Kidney capillary endothelial cell (primary cell): ENCODE data around the gene SMAD3.

Experiments
- DNase-seq: peaks from one replicate; pipeline ENCODE4 v3.0.0-alpha.2; 2018; ENCODE audit warnings: low spot score

The SMAD3 gene

DNA sequence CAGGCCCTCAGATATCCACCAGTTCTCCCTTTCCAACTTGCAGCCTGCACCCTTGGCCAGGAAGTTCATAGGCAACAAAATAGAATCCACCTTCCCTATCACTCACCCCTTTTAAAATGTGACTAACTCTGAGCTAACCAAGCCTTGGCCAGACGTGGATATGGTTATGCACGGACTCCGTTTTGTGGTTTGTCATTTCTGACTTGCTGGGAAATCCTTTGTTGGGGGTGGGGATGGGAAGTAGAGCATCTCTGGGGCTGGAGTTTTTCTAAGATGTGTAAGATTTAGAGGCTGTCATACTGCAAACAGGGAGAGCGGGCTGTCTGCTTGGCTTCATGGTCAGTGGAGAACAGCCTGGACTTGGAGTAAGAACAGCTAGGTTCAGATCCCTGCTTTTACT, 62.6 kb downstream of the SMAD3 start:
- peak; percentile 92 for DNase-seq

DNA sequence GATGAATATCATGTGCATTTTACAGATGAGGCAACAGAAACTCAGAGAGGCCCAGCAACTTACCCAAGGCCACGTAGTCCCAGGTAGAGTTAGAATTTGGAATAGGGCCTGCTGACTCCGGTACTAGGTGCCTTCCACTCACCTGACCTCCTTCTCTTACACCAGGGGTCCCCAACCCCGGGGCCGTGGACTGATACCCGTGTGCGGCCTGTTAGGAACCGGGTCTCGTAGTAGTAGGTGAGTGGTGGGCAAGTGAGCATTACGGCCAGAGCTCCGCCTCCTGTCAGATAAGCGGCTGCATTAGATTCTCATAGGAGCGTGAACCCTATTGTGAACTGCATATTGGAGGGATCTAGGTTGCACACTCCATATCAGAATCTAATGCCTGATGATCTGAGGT, 64.8 kb downstream of the SMAD3 start:
- DNase-seq: no peak

DNA sequence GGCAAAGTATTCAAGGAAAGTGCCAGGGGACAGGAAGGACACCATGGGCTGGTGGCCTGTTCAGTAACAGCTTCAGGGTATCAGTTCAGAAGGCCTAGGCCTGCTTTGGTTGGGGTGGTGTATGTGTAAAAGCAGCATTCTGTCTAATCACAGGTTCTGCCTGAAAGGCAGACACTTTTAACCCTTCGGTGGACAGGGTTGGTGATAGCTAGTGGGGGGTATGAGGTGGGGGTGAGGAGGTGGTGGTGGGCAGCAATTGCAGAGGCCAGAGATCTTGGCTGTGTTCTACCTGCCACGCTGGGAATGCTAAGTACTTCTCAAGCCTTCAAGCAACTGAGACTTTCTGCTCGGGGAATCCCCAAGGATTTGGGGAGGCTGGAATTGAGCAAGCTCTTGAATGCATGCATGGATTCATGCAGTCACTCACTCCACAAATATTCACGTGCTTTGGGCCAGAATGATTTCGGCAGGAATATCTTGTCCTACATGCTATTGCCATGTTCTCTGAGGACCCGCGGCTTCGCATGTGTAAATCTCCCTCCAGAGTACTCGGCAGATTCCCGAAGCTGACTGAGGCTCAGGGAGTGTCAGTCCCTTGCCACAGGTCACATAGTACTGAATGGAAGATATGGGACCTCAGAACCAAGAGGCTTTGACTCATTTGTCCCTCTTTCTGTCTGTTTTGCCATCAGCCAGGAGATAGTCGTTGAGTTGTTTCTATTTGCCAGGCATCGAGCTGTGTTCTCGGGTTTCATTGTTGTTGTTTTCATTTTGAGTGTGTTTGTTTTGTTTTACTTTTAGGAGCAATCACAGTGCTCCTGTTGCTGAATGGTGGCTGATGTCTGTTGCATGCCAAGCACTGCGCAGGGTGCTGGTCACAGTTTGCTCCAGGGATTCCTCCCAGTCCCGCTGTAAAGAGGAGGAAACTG, 65.5 kb downstream of the SMAD3 start:
- DNase-seq: no peak

DNA sequence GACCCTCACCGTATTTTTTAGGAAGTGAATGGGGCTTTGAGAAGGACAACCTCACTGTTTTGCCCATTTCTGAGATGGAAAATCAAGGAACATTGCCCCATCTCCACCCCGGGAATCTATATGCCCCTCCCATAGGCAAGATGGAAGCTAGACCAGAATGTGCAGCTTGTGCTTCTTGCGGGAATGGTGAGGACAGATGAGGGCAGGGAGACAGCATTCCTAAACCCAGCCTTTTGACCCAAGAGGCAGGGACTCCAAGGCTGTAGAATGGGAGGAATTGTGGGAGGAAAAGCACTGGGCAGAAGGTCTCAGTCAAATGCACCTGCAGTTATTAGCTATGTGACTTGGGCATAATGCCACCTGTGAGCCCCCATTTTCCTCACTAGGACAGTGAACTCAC, 66.9 kb downstream of the SMAD3 start:
- DNase-seq: no peak

DNA sequence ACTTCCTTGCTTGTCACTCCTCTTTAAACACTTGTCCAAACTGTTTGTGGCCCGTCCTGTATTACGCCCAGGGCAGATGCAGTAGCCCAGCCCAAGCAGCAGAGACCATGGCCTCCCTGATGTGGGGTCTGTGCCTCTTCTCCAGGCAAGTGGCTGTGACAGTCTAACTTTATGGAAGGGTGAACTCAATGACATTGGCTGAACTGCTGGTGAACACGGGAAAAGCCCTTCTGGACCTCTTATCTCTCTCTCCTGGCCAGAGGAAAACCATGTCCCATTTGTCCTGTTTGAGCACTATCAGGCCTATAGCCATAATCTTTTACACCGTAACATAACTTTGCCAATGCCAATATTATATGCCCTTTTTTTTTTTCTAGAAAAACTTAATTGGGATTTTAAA, 67.6 kb downstream of the SMAD3 start:
- DNase-seq: no peak

DNA sequence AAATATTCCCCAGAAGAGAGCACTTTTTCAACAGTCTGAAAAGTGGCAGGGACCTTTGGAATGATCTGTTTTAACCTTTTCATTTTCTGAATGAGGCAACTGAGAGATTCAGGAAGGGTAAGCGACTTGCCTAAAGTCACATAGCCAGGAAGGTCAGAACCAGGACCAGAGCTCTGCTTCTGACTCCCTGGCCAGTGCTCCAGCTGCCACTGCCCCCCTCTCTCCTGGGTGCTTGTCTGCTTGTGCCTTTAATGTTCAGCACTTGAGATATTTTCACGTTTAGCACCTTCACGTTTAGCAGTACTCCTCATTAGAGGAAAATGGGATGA, 68.3 kb downstream of the SMAD3 start:
- DNase-seq: no peak

DNA sequence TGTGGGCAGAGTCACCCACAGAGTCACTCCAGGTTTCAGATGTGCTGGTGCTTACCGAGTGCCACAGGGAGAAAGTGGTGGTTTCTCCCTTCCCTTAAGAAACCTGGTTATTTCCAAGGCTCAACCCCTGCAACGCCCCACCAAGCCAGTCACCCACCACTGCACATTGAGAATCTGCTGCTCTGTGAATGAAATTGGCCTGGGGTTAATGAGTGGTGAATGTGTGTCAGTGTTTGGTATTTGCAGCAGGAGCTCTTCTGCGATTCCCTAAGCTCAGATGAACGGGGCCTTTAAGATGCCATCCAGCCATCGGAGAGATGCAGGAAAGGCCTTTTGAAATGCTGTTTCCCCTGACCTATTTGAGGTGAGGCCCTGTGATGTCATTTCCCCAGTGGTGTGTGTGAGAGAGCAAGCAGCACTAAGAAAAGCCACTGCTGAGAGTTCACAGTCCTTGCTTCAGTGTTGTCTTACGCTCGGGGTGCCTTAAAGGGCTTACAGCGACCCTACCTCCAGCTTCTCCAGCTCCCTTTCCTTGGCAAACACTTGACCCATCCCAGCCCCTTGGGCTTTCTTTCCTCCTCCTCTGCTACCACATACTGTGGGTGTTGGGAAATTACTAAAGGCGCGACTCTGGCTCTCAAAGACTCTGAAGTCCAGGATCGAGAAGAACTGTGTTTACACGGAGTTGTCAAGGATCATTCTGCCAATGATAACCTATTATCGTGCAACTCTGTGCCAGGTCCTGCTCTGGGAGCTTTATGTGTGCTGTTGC, 68.9 kb downstream of the SMAD3 start:
- DNase-seq: no peak

DNA sequence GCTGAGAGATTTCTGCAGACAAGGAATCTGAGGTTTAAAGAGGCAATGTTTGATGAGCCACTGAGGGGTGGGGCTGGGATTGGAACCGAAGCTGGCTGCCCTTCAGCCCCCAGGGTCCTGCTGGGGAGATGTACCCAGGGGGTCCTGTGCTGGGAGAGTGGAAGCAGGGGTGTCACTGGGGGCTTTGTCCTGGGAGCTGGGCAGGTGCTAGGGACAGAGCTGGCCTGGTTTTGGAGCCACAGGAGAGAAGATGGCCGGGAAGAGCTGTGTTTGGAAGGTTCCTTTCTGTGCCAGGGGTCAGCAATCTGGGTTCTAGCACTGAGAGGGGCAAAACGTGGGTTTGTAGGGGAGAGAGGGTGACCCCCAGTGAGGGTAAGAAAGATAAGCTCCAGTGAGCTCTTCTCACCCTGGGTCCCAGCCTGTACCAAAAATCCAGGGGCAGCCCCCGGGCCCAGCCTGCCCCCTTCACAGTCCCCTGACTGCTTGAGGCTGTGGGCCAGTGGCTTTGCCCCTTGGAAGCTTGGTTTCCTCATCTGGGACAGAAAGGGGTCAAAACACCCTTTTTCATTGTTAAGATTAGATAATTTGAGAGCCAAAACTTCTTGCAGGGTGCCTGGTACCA, 69.6 kb downstream of the SMAD3 start:
- no peak for DNase-seq

DNA sequence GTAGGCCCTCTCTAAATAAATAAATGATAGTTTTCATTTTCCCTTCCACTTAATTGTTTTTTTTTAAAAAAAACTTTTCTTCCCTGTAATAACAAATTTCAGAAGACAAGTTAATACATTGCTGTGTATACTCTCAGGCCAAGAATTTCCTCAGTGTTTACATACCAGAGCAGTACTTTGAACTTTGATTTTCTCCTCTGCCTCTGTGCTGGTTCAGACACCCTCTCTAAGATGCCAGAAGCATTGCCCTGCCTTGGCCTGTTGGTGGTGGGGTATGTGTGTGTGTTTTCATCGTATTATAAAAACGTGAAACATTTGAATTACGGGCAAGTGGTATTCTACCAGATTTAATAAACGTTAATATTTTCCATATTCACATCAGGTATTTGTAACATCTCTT, 70.1 kb downstream of the SMAD3 start:
- no peak for DNase-seq

DNA sequence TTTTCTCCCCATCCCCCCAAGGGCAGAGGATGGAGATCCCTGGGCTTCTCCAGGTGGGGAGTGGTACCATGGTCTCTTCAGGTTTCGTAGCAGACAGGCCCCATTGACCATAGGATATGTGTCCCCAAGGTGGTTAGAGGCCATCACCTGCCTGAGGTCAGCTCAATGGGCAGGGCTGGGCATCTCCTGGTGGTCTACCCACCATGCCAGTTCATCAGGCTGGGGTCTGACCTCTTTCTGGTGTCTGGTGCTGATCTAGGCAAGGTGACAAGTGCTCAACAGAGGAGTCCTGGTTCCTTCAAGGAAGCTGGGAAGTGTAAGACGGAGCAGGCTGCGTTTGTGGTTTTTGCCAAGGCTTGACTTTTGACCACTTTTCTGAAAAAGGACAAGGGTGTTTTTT, 71.4 kb downstream of the SMAD3 start:
- no peak for DNase-seq

DNA sequence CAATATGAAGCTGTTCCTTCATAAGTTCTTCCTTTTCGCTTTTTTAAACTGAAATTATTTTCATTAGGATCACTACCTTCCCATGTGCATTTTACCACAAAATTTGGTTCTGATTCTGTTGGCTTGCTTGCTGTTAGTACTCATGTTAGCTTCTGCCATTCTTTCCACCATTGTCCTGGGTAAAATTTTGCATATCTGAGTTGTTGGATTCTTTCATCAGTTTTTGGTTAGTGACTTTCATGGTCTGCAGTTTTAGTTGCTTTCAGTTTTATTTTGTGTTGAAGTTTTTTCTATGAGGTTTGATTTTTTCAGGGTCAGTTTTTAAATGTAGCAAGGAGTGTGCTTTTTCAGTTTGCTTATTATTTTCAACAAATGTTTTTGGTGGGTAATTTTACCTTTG, 71.9 kb downstream of the SMAD3 start:
- no peak for DNase-seq

DNA sequence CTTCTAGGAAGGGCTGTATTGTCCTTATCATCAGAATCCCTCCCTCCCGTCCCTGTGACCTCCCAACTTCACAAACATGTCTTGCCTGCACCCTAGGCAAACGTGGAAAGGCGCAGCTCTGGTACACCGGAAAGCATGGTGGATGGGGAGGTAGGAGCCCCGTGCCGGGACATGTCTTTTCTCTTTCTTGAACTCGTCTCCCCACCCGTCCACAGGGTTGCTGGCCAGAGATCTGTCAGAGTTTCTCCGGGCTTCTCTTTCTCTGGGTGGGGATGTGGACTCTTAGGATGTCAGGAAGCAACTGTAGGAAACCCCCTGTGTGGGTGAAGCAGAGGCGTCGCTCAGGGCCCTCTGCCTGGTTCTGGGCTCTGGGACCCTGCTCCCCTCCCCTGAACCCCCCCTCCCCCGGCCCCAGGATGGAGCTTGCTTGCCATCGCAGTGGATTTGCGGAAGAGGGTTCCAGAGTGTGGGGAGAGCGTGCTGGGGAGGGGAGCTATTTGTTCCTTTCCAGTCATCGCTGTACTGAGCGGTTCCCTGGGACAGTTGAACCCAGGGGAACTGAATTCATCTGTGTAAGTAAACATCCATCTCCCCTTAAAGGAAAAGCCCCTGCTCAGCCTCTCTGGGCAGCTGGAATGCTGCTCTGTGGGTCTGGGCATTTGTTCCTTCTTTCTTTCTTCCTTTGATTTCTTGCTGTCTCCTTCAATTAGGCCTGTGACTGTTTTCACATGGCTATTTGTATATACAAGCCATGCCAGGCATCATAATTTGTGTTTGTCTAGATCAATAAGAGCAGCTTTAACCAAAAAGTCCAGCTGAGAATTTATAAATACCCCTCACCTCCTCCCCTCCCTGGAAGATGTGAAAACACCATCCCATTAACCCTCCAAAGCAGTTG, 72.8 kb downstream of the SMAD3 start:
- DNase-seq: no peak

DNA sequence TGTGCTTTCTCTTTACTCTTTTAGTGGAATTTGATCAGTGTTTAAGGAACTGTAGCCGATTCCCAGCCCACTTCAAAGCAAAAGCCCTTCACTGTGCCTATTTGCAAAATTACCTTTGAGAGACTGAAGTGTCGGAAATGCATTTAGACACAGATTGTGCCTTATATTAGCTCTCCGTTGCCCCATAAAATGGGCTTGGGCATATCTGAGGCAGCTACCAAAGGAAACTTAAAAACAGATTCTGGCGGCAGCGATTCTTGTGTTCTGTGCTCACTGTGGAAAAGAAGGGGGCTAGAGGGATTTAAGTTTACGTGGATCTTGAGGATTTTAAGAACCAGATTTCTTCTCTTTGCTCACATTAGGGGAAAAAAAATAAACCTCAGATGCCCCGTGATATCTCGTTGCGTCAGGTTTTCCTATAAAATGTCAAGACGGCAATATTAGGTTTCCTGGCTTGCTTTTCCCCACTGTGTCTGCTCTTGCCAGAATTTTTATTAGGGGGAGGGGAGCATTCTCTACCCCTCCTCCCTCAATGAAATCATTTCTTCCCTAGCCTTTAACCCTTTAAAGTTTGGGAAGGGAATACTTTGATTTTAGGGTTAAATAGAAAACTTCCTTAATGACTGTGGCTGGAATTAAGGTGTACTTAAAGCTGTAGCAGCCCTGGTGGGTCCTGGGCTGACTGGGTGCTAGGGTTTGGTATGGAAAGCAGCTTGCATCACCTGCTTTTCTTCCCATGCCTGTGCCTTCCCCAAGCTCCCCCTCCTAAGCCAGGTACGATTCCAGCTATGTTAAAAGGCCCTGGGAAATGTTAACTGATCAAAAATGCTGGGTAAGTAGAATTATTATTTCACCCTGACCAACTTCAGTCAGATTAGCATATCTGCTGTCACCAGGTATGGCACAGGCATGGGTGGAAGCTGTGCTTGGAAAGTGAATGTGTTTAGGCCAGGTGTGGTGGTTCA, 73.8 kb downstream of the SMAD3 start:
- DNase-seq: no peak

DNA sequence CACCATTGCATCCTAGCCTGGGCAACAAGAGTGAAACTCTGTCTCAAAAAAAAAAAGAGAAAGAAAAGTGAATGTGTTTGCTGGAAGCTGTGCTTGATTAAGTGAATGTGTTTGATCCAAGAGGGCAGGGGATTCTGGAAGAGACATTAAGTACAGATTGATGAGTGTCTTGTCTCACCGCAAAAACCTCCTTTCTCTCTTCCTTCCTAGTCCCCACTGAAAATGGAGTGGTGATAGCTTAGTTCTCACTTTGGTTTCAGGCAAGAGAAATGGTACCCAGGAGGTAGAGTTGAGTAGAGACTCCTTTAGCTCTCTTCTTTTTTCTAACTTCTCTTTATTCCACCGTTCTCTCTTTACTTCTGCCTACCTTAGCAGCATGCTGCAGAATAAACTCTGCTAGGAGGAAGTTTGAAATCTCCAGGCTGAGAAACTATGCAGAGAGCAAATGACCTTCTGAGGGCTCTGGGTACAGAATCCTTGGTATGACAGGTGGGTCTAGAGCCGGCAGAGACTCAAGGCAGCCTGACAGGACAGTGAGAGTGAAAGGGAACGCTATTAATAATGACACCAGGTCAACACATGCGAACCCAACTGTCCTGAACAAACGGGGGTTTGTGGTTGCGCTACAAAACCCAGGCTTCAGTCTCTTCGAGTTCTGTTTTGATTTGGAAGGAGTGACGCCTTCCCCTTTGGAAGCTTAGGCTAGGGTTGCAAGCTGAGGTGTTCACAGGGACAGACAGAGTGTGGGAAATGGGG, 74.9 kb downstream of the SMAD3 start:
- no peak for DNase-seq

DNA sequence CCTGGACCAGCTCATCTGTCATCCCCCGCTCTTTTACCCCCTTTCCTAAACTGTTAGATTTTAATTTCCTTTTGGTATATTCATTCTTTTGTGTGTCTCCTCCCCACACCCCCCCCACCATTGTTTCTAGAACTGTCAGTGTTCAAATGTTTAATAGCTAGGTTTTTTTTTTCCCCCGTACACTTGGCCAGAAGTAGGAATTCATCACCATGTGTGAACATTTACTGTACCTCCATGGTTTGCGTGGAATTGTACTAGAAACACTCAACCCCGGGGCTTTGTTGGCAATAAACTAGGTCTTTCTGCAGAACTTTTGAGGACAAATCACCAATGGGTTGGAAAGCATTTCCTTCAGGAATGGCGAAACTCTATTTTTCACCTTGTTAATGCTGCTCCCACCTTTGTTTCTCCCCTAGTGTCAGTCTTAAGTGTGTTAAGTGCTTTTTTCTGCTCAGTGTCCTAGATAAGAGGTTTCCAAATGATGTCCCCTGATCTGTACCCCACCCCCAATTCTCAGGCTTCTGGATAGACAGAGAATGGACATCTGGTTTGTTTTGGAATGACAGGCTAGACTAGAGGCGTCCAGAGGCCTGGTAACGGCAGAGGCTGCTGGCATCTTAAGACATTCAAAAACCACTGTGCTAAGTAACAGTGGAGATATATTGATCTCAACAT, 76.8 kb downstream of the SMAD3 start:
- no peak for DNase-seq

DNA sequence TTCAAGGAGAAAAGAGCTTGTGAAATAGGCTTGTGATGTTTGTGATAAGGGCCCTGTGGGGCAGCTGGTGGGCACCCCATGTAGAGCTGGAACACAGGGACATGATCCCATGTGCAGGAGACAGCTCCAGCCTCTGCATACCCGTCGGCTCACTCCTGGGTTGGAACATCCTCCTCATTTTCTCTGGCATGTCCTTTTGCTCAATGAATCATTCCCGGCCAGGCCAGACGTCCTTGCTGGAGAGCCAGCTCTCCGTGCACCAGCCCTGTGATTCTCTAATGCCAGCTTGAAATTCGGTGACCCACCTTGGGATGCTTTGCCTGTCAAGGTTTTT, 77.3 kb downstream of the SMAD3 start:
- DNase-seq: no peak

DNA sequence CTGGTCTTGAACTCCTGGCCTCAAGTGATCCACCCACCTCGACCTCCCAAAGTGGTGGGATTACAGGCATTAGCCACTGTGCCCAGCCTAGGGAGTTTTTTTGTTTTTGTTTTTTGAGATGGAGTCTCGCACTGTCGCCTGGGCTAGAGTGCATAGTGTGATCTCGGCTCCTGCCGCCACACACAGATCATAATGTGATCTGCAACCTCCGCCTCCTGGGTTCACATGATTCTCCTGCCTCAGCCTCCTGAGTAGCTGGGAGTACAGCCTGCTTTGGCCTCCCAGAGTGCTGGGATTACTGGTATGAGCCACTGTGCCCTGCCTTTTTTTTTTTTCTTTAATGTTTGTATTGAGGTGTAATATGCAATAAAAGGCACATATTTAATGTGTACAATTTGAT, 78.2 kb downstream of the SMAD3 start:
- DNase-seq: no peak

DNA sequence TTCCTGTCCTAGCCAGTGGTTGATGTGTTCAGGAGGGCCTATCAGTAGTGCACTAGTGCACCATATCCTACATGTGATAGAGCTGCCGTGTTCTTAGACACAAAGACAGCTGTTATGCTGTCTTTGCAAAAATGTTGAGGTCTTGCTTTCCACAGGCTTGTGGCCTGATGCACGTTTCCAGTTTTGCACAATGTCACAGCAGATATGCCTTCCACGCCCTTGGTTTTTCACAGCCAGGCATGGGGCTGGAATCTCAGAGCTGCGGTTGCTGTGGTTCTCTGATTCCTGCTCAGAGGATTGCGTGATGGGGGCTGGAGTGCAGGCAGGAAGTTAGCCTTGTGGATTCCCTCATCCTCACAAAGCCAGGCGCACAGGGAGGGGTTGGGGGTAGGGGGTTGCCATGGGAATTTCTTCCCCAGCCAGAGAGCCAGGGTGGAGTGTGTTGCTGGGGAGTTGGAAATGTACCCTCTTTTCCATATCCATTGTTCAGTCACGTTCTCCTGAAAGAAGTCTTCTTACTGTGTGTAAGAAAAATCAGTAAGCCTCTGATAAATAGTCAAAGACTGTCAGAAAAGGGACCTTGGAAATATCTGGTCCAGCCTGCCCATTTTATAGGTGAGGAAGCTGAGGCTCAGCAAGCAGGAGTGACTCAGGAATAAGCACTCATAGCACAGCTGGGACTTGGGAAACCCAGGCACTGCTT, 79.4 kb downstream of the SMAD3 start:
- DNase-seq: no peak

DNA sequence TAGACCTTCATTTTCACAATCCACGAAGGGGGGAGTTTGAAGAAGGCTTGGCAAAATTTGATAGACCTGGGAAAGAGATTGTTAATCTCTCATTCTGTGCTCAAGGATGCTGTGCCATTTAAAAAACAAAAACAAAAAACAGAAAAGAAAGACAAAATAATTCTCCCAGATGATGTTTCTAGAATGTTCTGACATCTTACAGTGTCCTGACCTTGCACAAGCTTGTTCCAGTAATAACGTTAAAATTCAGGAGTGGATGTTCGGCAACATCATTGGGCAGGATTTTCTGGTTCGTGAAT, 79.9 kb downstream of the SMAD3 start:
- DNase-seq: no peak
